GM12891 (cell line): ENCODE data around the gene JPH3.

Experiments used
- PAX5 ChIP-seq: IDR thresholded peaks from 2 replicates; pipeline ENCODE4 v1.6.1; 2011; ENCODE audit warnings: low read length, moderate library complexity, mild to moderate bottlenecking; ENCODE audit not compliant: insufficient read depth, severe bottlenecking
- POLR2A ChIP-seq: IDR thresholded peaks from 2 replicates; pipeline ENCODE4 v1.6.1; 2011; ENCODE audit warnings: low read depth, low read length, control low read depth
- POLR2AphosphoS5 ChIP-seq: IDR thresholded peaks from 2 replicates; pipeline ENCODE4 v1.6.1; 2011; ENCODE audit warnings: low read depth, low read length, control low read depth

DNA sequence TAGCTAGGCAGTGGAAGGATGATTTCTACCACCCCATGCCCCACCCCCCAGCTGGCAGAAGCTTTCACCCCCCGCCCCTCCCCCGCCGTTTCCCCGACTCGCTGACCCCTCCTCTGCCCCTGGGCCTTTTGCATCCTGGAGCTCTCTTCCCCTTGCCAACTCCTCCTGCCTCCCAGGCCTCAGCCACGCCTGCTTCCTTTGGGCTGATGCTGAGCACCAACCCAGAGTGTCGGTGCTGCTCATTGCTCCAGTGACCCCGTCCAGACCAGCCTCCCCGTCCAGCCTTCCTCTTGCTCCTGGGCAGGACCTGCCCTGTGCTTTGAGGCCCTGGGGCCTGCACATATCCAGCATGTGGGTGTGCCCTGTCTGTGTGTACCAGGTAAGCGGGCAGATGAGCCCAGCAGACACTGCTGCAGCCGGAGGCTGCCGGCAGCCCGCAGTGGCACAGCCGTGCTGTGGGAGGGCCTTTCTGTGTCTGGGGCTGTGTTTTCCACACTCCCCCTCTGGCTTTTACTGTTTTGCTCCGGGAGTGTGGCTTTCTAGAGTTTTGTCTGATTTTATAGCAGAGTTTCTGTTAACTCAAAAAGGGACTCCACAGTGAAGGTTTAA is 72.9 kb downstream of the JPH3 start:
- no peak for TF ChIP-seq POLR2AphosphoS5
- TF ChIP-seq POLR2A: no peak
- no peak for TF ChIP-seq PAX5
